ENCODE data around the gene PRLH.

Gene PRLH

GRCh38 chr2:237566401-237567235 lies at the start of gene PRLH:
PRLH (plus strand) TSS chr2:237566574; CDS start chr2:237566574, 0 bp downstream.
- DNase-seq: no peak

- no peak for DNase-seq
Measured at GRCh38 chr2:237517163-237517562, 49.2 kb upstream of the PRLH start.

GRCh38 chr2:237517990-237518389 lies 48.4 kb upstream of the PRLH start:
- no peak for DNase-seq

GRCh38 chr2:237519506-237520245 lies 46.7 kb upstream of the PRLH start:
- DNase-seq: no peak

- DNase-seq: no peak
Measured at GRCh38 chr2:237520290-237520689, 46.1 kb upstream of the PRLH start.

GRCh38 chr2:237524631-237525030 lies 41.7 kb upstream of the PRLH start:
- no peak for DNase-seq

- no peak for DNase-seq
Measured at GRCh38 chr2:237525559-237526157, 40.7 kb upstream of the PRLH start.

- no peak for DNase-seq
Measured at GRCh38 chr2:237527233-237527632, 39.1 kb upstream of the PRLH start.

- no peak for DNase-seq
Measured at GRCh38 chr2:237527766-237528165, 38.6 kb upstream of the PRLH start.

- no peak for DNase-seq
Measured at GRCh38 chr2:237529452-237530402, 36.6 kb upstream of the PRLH start.

GRCh38 chr2:237530472-237531433 lies 35.6 kb upstream of the PRLH start:
- DNase-seq: no peak

- DNase-seq: no peak
Measured at GRCh38 chr2:237532160-237532559, 34.2 kb upstream of the PRLH start.

GRCh38 chr2:237533668-237534161 lies 32.7 kb upstream of the PRLH start:
- peak; percentile 58 for DNase-seq

- no peak for DNase-seq
Measured at GRCh38 chr2:237534380-237534779, 32.0 kb upstream of the PRLH start.

- no peak for DNase-seq
Measured at GRCh38 chr2:237535385-237536082, 30.8 kb upstream of the PRLH start.

GRCh38 chr2:237536083-237536415 lies 30.3 kb upstream of the PRLH start:
- no peak for DNase-seq

GRCh38 chr2:237536617-237537016 lies 29.8 kb upstream of the PRLH start:
- DNase-seq: no peak

GRCh38 chr2:237538001-237538720 lies 28.2 kb upstream of the PRLH start:
- no peak for DNase-seq

- DNase-seq: no peak
Measured at GRCh38 chr2:237538901-237539300, 27.5 kb upstream of the PRLH start.

- DNase-seq: no peak
Measured at GRCh38 chr2:237539681-237540080, 26.7 kb upstream of the PRLH start.

Data from NCI-H748 treated with DMSO at 0.1 percent for 48 hours (cell line).